ENCODE measurements around the gene TSPAN13. TPM values are rescaled to one million over a fixed set of nuclear protein-coding genes. Genes with fewer than 3 reads are reported as not detected.

Gene TSPAN13
- total RNA-seq, result 33.9 and 35.8 TPM in 2 replicates

GRCh38 chr7:16753102-16753931 is at the start of gene TSPAN13:
TSS of gene TSPAN13 (plus strand) at chr7:16753755. CDS start at chr7:16753968, 213 bp downstream.

GRCh38 chr7:16804674-16805439 is 51.3 kb downstream of the TSPAN13 start, which contains the start of gene AGR2:
TSS of gene AGR2 (minus strand) at chr7:16804999. CDS start at chr7:16801796, 3,203 bp downstream.

Other genes with a start within 250 kb of the TSPAN13 start
- gene LRRC72, start 226.9 kb upstream of the TSPAN13 start, total RNA-seq, result not detected in 2 replicates
- 6.7 and 9.9 TPM in 2 replicates for gene ANKMY2, start 108.0 kb upstream of the TSPAN13 start, total RNA-seq
- gene BZW2, start 107.6 kb upstream of the TSPAN13 start, total RNA-seq, result 132 and 142 TPM in 2 replicates
- gene AGR2, start 51.2 kb downstream of the TSPAN13 start, total RNA-seq, result 69.2 and 131 TPM in 2 replicates
- not detected in 2 replicates for gene AGR3, start 128.2 kb downstream of the TSPAN13 start, total RNA-seq

Data from airway epithelial cell (primary cell).